ENCODE data around the gene L3MBTL4. TPM values are rescaled to one million over a fixed set of nuclear protein-coding genes. Genes with fewer than 3 reads are reported as not detected.
"Not testable (repeated sequence)": the region's sequence is repeated elsewhere in the genome, so short reads cannot be mapped to it uniquely, and the experiment has no call there.

L3MBTL4 gene
- total RNA-seq, 8 experiments from 2014 or later, result 0.10 to 11.2 (median 0.95) TPM

DNA sequence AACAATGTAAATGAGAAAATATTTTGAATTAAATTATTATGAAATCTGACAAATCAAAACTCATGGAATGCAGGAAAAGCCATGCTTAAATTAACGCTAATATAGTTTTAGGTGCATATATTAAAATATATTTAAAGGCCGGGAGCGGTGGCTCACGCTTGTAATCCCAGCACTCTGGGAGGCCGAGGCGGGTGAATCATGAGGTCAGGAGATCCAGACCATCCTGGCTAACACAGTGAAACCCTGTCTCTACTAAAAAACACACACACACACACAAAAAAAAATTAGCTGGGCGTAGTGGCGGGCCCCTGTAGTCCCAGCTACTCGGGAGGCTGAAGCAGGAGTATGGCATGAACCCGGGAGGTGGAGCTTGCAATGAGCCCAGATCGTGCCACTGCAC is 342.3 kb downstream of the L3MBTL4 start:
- H3K4me1 ChIP-seq (replicated peaks in 1 of 2); H3K27ac ChIP-seq; in situ Hi-C loops (cut with MboI; ENCODE audit: low pct_unique_long_range_greater_than_20kb in 2 of 9, low sequenced_read_pairs in 9 of 9, unreplicated experiment in 9 of 9); ATAC-seq (replicated peaks in 6 of 8); H3K4me3 ChIP-seq: not testable (repeated sequence)
- 73 to 94% (median 86%) methylated on average over 2 to 5 of the region's 11 CpGs; no CpG with 5 or more reads in 2 of the 10 experiments for WGBS, 10 experiments

DNA sequence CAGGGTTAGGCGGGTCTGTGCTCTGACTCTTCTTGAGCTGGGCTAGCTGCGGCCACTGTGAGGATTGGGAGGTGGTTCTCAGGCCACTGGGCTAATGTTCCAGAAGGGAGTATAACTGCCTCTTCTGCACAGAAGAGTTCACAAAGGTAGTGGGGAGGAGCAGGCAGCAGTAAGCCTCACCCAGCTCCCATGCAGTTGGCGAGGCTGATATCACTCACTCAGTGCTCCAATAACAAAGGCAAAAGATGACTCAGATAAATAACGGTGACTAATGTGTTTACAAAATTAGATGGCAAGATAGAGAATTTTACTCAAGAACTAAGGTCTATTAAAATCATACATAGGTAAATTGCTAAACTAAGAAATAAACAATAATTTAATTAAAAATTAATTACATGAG is 345.2 kb downstream of the L3MBTL4 start:
- Histone ChIP-seq H3K27ac (no peak overlapping the region), H3K4me3 (no peak overlapping the region), H3K4me1 (replicated peaks in 1 of 2) (no peaks in the 10 kb centered on the region)
- 29 to 100% (median 89%) methylated on average over 1 to 4 of the region's 4 CpGs; no CpG with 5 or more reads in 1 of the 10 experiments for WGBS, 10 experiments
- ATAC-seq (replicated peaks in 6 of 8), result no peak
- in situ Hi-C loops (cut with MboI; ENCODE audit: low pct_unique_long_range_greater_than_20kb in 2 of 9, low sequenced_read_pairs in 9 of 9, unreplicated experiment in 9 of 9), result no loop called here

- WGBS, 10 experiments, result 20 to 100% (median 84%) methylated on average over 1 to 2 of the region's 3 CpGs; no CpG with 5 or more reads in 4 of the 10 experiments
Observed at GRCh38 chr18:6069103-6069502, 345.6 kb downstream of the L3MBTL4 start.

GRCh38 chr18:6060149-6060548 is 354.6 kb downstream of the L3MBTL4 start:
- WGBS, 10 experiments, result 76 to 100% (median 93%) methylated on average over 1 to 4 of the region's 4 CpGs
- no peak overlapping the region for H3K27ac ChIP-seq
- H3K4me1 ChIP-seq (replicated peaks in 1 of 2), result peaks cover 23 to 25% of the 10 kb centered on the region in 2 donors
- in situ Hi-C loops (cut with MboI; ENCODE audit: low pct_unique_long_range_greater_than_20kb in 2 of 9, low sequenced_read_pairs in 9 of 9, unreplicated experiment in 9 of 9), result no loop called here
- no peak overlapping the region for H3K4me3 ChIP-seq
- no peak for ATAC-seq (replicated peaks in 6 of 8)

More at GRCh38 chr18:6069103-6069502, 345.6 kb downstream of the L3MBTL4 start:
- ATAC-seq (replicated peaks in 6 of 8), result no peak
- H3K27ac ChIP-seq, result no peak overlapping the region
- in situ Hi-C loops (cut with MboI; ENCODE audit: low pct_unique_long_range_greater_than_20kb in 2 of 9, low sequenced_read_pairs in 9 of 9, unreplicated experiment in 9 of 9), result no loop called here
- H3K4me1 ChIP-seq (replicated peaks in 1 of 2), result no peaks in the 10 kb centered on the region
- H3K4me3 ChIP-seq, result no peak overlapping the region

GRCh38 chr18:6059551-6059950 is 355.2 kb downstream of the L3MBTL4 start:
- in situ Hi-C loops (cut with MboI; ENCODE audit: low pct_unique_long_range_greater_than_20kb in 2 of 9, low sequenced_read_pairs in 9 of 9, unreplicated experiment in 9 of 9), result no loop called here
- ATAC-seq (replicated peaks in 6 of 8), result no peak
- Histone ChIP-seq H3K4me3 (no peak overlapping the region), H3K4me1 (replicated peaks in 1 of 2) (peaks cover 23 to 25% of the 10 kb centered on the region in 2 donors), H3K27ac (no peak overlapping the region)
- WGBS, 10 experiments, result 56 to 73% (median 63%) methylated on average over 1 of the region's 1 CpG; no CpG with 5 or more reads in 3 of the 10 experiments

DNA sequence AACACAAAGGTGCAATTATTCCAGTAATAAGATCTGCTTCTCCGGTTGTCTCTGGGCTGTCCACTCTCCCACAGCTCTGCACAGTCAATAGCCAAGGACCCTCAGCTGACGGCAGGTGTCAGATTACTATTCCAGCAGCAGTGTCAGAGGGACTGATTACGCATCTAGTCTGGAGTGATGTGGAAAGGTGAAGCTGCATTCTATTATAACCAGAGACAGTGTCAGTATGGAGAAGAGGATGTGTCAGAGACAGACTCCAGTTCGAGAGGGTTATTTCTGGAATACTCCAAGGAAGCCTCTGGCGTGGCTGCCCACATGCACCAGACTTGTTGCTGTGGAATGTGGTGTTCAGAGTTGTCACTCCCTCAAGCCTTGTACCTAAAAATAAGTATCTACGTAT is 355.8 kb downstream of the L3MBTL4 start:
- no peak overlapping the region for H3K4me3 ChIP-seq
- in situ Hi-C loops (cut with MboI; ENCODE audit: low pct_unique_long_range_greater_than_20kb in 2 of 9, low sequenced_read_pairs in 9 of 9, unreplicated experiment in 9 of 9), result no loop called here
- H3K4me1 ChIP-seq (replicated peaks in 1 of 2), result peaks cover 23 to 25% of the 10 kb centered on the region in 2 donors
- ATAC-seq (replicated peaks in 6 of 8), result peak; percentile 45 to 87 (median 68)
- H3K27ac ChIP-seq, result no peak overlapping the region
- 9 to 74% (median 52%) methylated on average over 1 to 6 of the region's 6 CpGs; no CpG with 5 or more reads in 2 of the 10 experiments for WGBS, 10 experiments

- Histone ChIP-seq H3K4me3 (no peak overlapping the region), H3K27ac (no peak overlapping the region), H3K4me1 (replicated peaks in 1 of 2) (peaks cover 23 to 25% of the 10 kb centered on the region in 2 donors)
- ATAC-seq (replicated peaks in 6 of 8), result no peak
- in situ Hi-C loops (cut with MboI; ENCODE audit: low pct_unique_long_range_greater_than_20kb in 2 of 9, low sequenced_read_pairs in 9 of 9, unreplicated experiment in 9 of 9), result no loop called here
- WGBS, 10 experiments, result 6 to 57% (median 37%) methylated on average over 2 to 3 of the region's 3 CpGs
Observed at GRCh38 chr18:6057604-6058003, 357.1 kb downstream of the L3MBTL4 start.

GRCh38 chr18:6056171-6056910 is 358.4 kb downstream of the L3MBTL4 start:
- Histone ChIP-seq H3K27ac (peak overlapping the region in 1 of 2 donors; percentile 17), H3K4me3 (no peak overlapping the region), H3K4me1 (replicated peaks in 1 of 2) (peaks cover 23 to 25% of the 10 kb centered on the region in 2 donors)
- in situ Hi-C loops (cut with MboI; ENCODE audit: low pct_unique_long_range_greater_than_20kb in 2 of 9, low sequenced_read_pairs in 9 of 9, unreplicated experiment in 9 of 9), result no loop called here
- WGBS, 10 experiments, result 12 to 100% (median 40%) methylated on average over 1 to 6 of the region's 7 CpGs; no CpG with 5 or more reads in 2 of the 10 experiments
- peak; percentile 38 to 77 (median 62) for ATAC-seq (replicated peaks in 6 of 8)

DNA sequence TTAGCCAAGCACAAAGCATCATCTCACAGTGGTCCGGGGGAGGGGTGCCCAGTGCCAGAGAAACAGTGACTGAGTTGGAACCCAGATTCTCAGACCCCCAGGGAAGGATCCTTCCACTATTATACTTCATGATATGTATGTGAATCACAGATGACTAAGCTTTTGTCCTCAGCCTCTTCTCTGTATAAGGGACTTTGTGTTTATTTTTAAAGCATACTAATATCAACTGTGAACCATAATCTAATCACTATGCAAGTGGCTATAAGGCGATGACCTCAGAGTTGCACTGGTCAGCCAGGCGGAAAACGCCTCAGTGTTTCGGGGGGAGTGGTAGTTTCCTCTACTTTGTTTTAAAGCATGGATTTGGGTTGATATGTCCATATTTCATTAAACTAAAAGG is 359.0 kb downstream of the L3MBTL4 start:
- Histone ChIP-seq H3K4me1 (replicated peaks in 1 of 2) (peaks cover 23 to 25% of the 10 kb centered on the region in 2 donors), H3K27ac (no peak overlapping the region), H3K4me3 (no peak overlapping the region)
- in situ Hi-C loops (cut with MboI; ENCODE audit: low pct_unique_long_range_greater_than_20kb in 2 of 9, low sequenced_read_pairs in 9 of 9, unreplicated experiment in 9 of 9), result no loop called here
- peak in 7 of 8 experiments; percentile 63 to 77 (median 70) for ATAC-seq (replicated peaks in 6 of 8)
- WGBS, 10 experiments, result 0 to 61% (median 50%) methylated on average over 1 to 5 of the region's 5 CpGs; no CpG with 5 or more reads in 5 of the 10 experiments

DNA sequence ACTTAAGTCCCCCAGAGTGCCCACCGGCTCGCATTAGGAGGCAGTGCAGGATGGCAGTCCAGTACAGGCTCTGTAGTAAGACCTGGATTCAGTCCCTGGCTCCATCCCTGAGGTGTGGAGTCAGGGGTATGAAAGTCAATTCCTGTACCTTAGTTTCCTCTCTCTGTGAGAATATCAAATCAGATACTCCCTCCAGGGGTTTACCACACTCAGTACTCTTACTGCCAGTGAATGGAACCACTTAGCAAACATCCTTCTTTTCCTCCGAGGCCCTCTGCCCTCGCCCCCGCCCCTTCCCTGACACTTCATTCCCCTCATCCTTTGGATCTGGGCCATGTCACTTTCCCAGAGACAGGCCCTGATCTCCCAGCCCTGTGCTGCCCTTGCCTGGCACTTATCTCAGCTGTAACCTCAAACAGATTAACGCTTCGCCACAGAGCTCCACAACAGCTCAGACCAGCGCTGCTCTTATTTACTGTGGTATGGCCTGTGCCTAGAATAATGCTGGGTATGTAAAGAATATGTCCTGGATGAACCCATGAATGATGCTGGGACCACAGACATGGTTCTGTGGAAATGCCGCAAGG is 360.4 kb downstream of the L3MBTL4 start:
- H3K27ac ChIP-seq, result no peak overlapping the region
- ATAC-seq (replicated peaks in 6 of 8), result peak in 1 of 8 experiments; percentile 14
- H3K4me1 ChIP-seq (replicated peaks in 1 of 2), result peaks cover 22 to 23% of the 10 kb centered on the region in 2 donors
- 53 to 100% (median 90%) methylated on average over 1 to 3 of the region's 9 CpGs; no CpG with 5 or more reads in 5 of the 10 experiments for WGBS, 10 experiments
- H3K4me3 ChIP-seq, result no peak overlapping the region
- in situ Hi-C loops (cut with MboI; ENCODE audit: low pct_unique_long_range_greater_than_20kb in 2 of 9, low sequenced_read_pairs in 9 of 9, unreplicated experiment in 9 of 9), result no loop called here

- whole genome bisulfite sequencing, 10 experiments, result 61 to 100% (median 92%) methylated on average over 1 to 5 of the region's 5 CpGs
- Histone ChIP-seq H3K4me3 (no peak overlapping the region), H3K27ac (no peak overlapping the region), H3K4me1 (replicated peaks in 1 of 2) (peaks cover 10 to 11% of the 10 kb centered on the region in 2 donors)
- ATAC-seq (replicated peaks in 6 of 8), result no peak
- in situ Hi-C loops (cut with MboI; ENCODE audit: low pct_unique_long_range_greater_than_20kb in 2 of 9, low sequenced_read_pairs in 9 of 9, unreplicated experiment in 9 of 9), result no loop called here
Observed at GRCh38 chr18:6052449-6052913, 362.2 kb downstream of the L3MBTL4 start.

DNA sequence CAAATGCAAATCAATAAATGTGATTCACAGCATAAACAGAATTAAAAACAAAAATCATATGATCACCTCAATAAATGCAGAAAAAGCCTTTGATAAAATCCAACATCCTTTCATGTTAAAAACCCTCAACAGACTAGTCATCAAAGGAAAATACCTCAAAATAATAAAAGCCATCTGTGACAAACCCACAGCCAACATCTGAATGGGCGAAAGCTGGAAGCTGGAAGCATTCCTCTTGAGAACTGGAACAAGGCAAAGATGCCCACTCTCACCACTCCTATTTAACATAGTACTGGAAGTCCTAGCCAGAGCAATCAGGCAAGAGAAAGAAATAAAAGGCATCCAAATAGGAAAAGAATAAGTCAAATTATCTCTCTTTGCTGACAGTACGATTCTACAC is 367.1 kb downstream of the L3MBTL4 start:
- H3K4me1 ChIP-seq (replicated peaks in 1 of 2); H3K27ac ChIP-seq; H3K4me3 ChIP-seq; ATAC-seq (replicated peaks in 6 of 8); in situ Hi-C loops (cut with MboI; ENCODE audit: low pct_unique_long_range_greater_than_20kb in 2 of 9, low sequenced_read_pairs in 9 of 9, unreplicated experiment in 9 of 9): not testable (repeated sequence)
- WGBS, 10 experiments, result 18 to 100% (median 85%) methylated on average over 1 to 2 of the region's 2 CpGs

- Histone ChIP-seq H3K27ac (no peak overlapping the region), H3K4me3 (no peak overlapping the region), H3K4me1 (replicated peaks in 1 of 2) (no peaks in the 10 kb centered on the region)
- no peak for ATAC-seq (replicated peaks in 6 of 8)
- in situ Hi-C loops (cut with MboI; ENCODE audit: low pct_unique_long_range_greater_than_20kb in 2 of 9, low sequenced_read_pairs in 9 of 9, unreplicated experiment in 9 of 9), result no loop called here
Observed at GRCh38 chr18:6044773-6045172, 369.9 kb downstream of the L3MBTL4 start.

All from motor neuron (in vitro differentiated cells).